CD14-positive monocyte (primary cell): ENCODE data around the gene SPEM2. TPM values are rescaled to one million over a fixed set of nuclear protein-coding genes. Genes with fewer than 3 reads are reported as not detected.

Experiments used
- DNase-seq, 3 donors: peaks; one replicate each; pipeline ENCODE4 v3.0.0-alpha.2; 2011 to 2022
- H2AFZ ChIP-seq: 2 replicates; pipeline ENCODE4 v1.6.0; 2012; ENCODE audit warnings: mild to moderate bottlenecking, low read depth, low read length, inconsistent platforms; ENCODE audit not compliant: insufficient read depth, poor library complexity, severe bottlenecking
- H3K27ac ChIP-seq, 2 donors: 1 replicate in 1 of 2; 2 replicates in 1 of 2; pipeline ENCODE4 v1.5.1; 2012 to 2013; ENCODE audit warnings: low read length in 2 of 2, control low read depth in 1 of 2, inconsistent platforms in 1 of 2, low read depth in 1 of 2, mild to moderate bottlenecking in 1 of 2
- H3K27me3 ChIP-seq, 2 donors: one replicate each; pipeline versions ENCODE4 v1.6.0 to v1.6.1; 2011 to 2013; ENCODE audit warnings: low read length in 2 of 2; ENCODE audit not compliant: control insufficient read depth in 2 of 2, insufficient read depth in 2 of 2
- H3K36me3 ChIP-seq, 2 donors: replicated peaks in 1 of 2; 1 replicate in 1 of 2; 2 replicates in 1 of 2; pipeline versions ENCODE4 v1.5.1 to v1.6.1; 2012 to 2013; ENCODE audit warnings: low read length in 2 of 2, control low read depth in 1 of 2, inconsistent platforms in 1 of 2, mild to moderate bottlenecking in 1 of 2; ENCODE audit not compliant: insufficient read depth in 2 of 2, control insufficient read depth in 1 of 2
- H3K4me1 ChIP-seq, 2 donors: 1 replicate in 1 of 2; 2 replicates in 1 of 2; pipeline versions ENCODE4 v1.5.1 to v1.6.1; 2012 to 2013; ENCODE audit warnings: low read length in 2 of 2, control low read depth in 1 of 2, inconsistent platforms in 1 of 2, mild to moderate bottlenecking in 1 of 2, moderate library complexity in 1 of 2; ENCODE audit not compliant: insufficient read depth in 2 of 2, control insufficient read depth in 1 of 2
- H3K4me2 ChIP-seq: replicated peaks from 2 replicates; pipeline ENCODE3; 2012; ENCODE audit warnings: low read length, moderate library complexity, mild to moderate bottlenecking; ENCODE audit not compliant: poor library complexity, severe bottlenecking; ENCODE audit errors: extremely low read depth
- H3K4me3 ChIP-seq, 3 experiments: fragments of 200-600 bp in 1 of 3; sonication (generic) in 1 of 3; replicated peaks in 1 of 3; 1 replicate in 2 of 3; 2 replicates in 1 of 3; pipeline ENCODE4 v1.5.1; 2011 to 2013; ENCODE audit warnings: low read length in 3 of 3, mild to moderate bottlenecking in 3 of 3, control low read depth in 2 of 3, low read depth in 2 of 3, inconsistent platforms in 1 of 3, moderate library complexity in 1 of 3
- H3K79me2 ChIP-seq: 2 replicates; pipeline ENCODE4 v1.6.0; 2012; ENCODE audit warnings: mild to moderate bottlenecking, control low read depth, inconsistent platforms, low read length, moderate library complexity; ENCODE audit not compliant: insufficient read depth
- H3K9ac ChIP-seq: 2 replicates; pipeline ENCODE4 v1.6.0; 2017; ENCODE audit warnings: low read length, mild to moderate bottlenecking; ENCODE audit not compliant: insufficient read depth, poor library complexity, severe bottlenecking
- H3K9me3 ChIP-seq, 2 donors: replicated peaks in 1 of 2; 1 replicate in 1 of 2; 2 replicates in 1 of 2; pipeline versions ENCODE4 v1.5.1 to v1.6.1; 2012 to 2013; ENCODE audit warnings: low read length in 2 of 2, control low read depth in 1 of 2; ENCODE audit not compliant: control insufficient read depth in 1 of 2, insufficient read depth in 1 of 2
- H4K20me1 ChIP-seq: 2 replicates; pipeline ENCODE4 v1.6.0; 2012; ENCODE audit warnings: mild to moderate bottlenecking, low read length, control low read depth, moderate library complexity; ENCODE audit not compliant: insufficient read depth
- H3K27ac Mint-ChIP-seq, 7 donors: one replicate each; pipeline ENCODE4 v1.8.0; 2020; ENCODE audit warnings: mild to moderate bottlenecking in 7 of 7, mixed read lengths in 7 of 7, moderate library complexity in 6 of 7, inconsistent platforms in 2 of 7
- H3K27me3 Mint-ChIP-seq, 3 donors: one replicate each; pipeline ENCODE4 v1.8.0; 2021 to 2022; ENCODE audit warnings: low read depth in 3 of 3, mild to moderate bottlenecking in 3 of 3, mixed read lengths in 3 of 3, moderate library complexity in 3 of 3, inconsistent platforms in 1 of 3
- H3K36me3 Mint-ChIP-seq, 2 donors: one replicate each; pipeline ENCODE4 v1.8.0; 2020; ENCODE audit warnings: mixed read lengths in 2 of 2, inconsistent platforms in 1 of 2, mild to moderate bottlenecking in 1 of 2
- H3K4me1 Mint-ChIP-seq: one replicate; pipeline ENCODE4 v1.8.0; 2020; ENCODE audit warnings: mild to moderate bottlenecking, mixed read lengths
- H3K4me3 Mint-ChIP-seq, 2 donors: one replicate each; pipeline ENCODE4 v1.8.0; 2020; ENCODE audit warnings: mild to moderate bottlenecking in 2 of 2, mixed read lengths in 2 of 2, moderate library complexity in 1 of 2
- H3K9me3 Mint-ChIP-seq, 7 donors: one replicate each; pipeline ENCODE4 v1.8.0; 2020 to 2022; ENCODE audit warnings: mixed read lengths in 7 of 7, mild to moderate bottlenecking in 6 of 7, moderate library complexity in 6 of 7, inconsistent platforms in 2 of 7
- WGBS: methylation state at CpG from one replicate; pipeline ENCODE4 v1.1.5; 2013; ENCODE audit warnings: missing lambda C conversion rate; ENCODE audit not compliant: insufficient coverage; 5-methylcytosine and 5-hydroxymethylcytosine counted together
- intact Hi-C, 2 donors: fragments of 100-400 bp; cut with micrococcal nuclease; formaldehyde crosslinking; loops; one replicate each; pipeline versions ENCODE4 v1.15.0 to v1.15.1; 2023
- polyA minus RNA-seq: library from RNA; depleted of rRNA, polyadenylated mRNA; stranded (reverse); fragments of >200 nt; gene quantifications from 2 replicates; pipeline ENCODE4 v1.2.3, GENCODE V29; 2012
- polyA plus RNA-seq, 3 donors: library from polyadenylated mRNA; depleted of rRNA in 1 of 3; unstranded in 2 of 3; stranded (reverse) in 1 of 3; fragments of 300-500 nt in 2 of 3; fragments of >200 nt in 1 of 3; fragmentation: Illumina TruSeq in 2 of 3; gene quantifications; 1 replicate in 2 of 3; 2 replicates in 1 of 3; pipeline ENCODE4 v1.2.3, GENCODE V29; 2012 to 2021
- total RNA-seq, 12 experiments: library from RNA in 1 of 12; stranded (reverse) in 1 of 12; fragments of 120-200 nt in 1 of 12; gene quantifications; one replicate each; pipeline ENCODE4 v1.2.4 and lab custom pipeline; 2013 to 2026; ENCODE audit warnings: mixed read lengths in 6 of 12, inconsistent platforms in 1 of 12
- TF ChIP-seq, protein P1 (sequence below): fragments of 200-600 bp; IDR thresholded peaks from one replicate; pipeline ENCODE4 v1.8.0; 2022; ENCODE audit warnings: antibody characterized with exemption, mild to moderate bottlenecking

Gene SPEM2
- total RNA-seq (2013): not detected
- polyA plus RNA-seq: not detected
- not detected in 2 replicates for polyA minus RNA-seq
- total RNA-seq (lab: John Stamatoyannopoulos, UW): 0 to 0.23 (median 0) reads per million in 11 experiments

DNA sequence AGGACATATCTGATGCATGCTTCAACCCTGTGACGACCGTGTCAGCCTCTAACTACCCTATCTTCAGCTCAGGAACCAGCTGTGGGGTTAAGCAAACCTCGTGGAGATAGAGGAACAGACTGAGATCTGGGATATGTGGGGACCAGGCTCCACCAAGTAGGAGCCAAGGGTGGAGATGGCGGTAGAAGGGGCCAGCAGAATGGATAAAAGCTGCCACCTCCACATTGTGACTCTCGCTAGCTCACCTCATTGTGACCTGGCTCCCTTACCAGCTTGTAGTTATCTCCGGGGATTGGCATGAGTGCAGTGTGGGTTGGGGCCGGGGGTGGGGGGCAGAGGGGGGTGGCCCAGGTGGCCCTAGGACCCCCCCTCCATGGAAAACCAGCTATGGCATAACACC lies at the start of gene SPEM2:
SPEM2 (plus strand) TSS at position 301 of the 400 bp plus-strand sequence; CDS start at position 374, 73 bp downstream.
- H3K27ac Mint-ChIP-seq: peak within 1 kb of the TSS in 2 of 7 donors; percentile 27 to 50
- Histone ChIP-seq H3K4me2 (no peak within 1 kb of the TSS), H3K4me1 (no peaks in the 10 kb centered on the region), H3K27ac (no peak within 1 kb of the TSS), H3K9me3 (no peaks in the 10 kb centered on the region), H3K79me2 (no peaks in the 10 kb centered on the region), H3K9ac (no peak within 1 kb of the TSS), H3K36me3 (no peaks in the 10 kb centered on the region), H4K20me1 (no peaks in the 10 kb centered on the region), H2AFZ (no peak within 1 kb of the TSS), H3K4me3 (no peak within 1 kb of the TSS), H3K27me3 (no peaks in the 10 kb centered on the region)
- no peaks in the 10 kb centered on the region for H3K4me1 Mint-ChIP-seq
- WGBS: 86% methylated on average over 1 of the region's 7 CpGs
- intact Hi-C loops: no loop called here
- no peaks in the 10 kb centered on the region for H3K9me3 Mint-ChIP-seq
- TF ChIP-seq, protein P1, sequence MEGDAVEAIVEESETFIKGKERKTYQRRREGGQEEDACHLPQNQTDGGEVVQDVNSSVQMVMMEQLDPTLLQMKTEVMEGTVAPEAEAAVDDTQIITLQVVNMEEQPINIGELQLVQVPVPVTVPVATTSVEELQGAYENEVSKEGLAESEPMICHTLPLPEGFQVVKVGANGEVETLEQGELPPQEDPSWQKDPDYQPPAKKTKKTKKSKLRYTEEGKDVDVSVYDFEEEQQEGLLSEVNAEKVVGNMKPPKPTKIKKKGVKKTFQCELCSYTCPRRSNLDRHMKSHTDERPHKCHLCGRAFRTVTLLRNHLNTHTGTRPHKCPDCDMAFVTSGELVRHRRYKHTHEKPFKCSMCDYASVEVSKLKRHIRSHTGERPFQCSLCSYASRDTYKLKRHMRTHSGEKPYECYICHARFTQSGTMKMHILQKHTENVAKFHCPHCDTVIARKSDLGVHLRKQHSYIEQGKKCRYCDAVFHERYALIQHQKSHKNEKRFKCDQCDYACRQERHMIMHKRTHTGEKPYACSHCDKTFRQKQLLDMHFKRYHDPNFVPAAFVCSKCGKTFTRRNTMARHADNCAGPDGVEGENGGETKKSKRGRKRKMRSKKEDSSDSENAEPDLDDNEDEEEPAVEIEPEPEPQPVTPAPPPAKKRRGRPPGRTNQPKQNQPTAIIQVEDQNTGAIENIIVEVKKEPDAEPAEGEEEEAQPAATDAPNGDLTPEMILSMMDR: no peak
- no peak within 1 kb of the TSS for H3K4me3 Mint-ChIP-seq
- H3K36me3 Mint-ChIP-seq: no peaks in the 10 kb centered on the region
- DNase-seq: no peak
- H3K27me3 Mint-ChIP-seq: peaks cover 0 to 5% (median 2%) of the 10 kb centered on the region in 3 donors

DNA sequence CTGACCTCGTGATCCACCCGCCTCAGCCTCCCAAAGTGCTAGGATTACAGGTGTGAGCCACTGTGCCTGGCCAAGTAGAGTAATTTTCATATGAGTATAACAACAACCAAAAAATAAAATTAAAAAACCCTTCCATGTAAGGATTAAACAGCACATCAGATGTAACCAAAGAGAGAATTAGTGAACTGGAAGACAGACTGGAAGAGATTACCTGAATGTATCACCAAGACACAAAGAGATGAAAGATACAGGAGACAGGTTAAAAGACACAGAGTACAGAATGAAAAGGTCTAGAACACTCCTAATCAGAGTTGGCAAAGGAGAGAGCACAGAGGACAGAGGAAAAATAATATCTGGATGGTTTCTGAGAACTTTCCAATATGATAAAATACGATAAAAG lies 46.3 kb upstream of the SPEM2 start:
- Histone ChIP-seq H4K20me1 (no peaks in the 10 kb centered on the region), H3K79me2 (no peaks in the 10 kb centered on the region), H3K4me3 (no peak overlapping the region), H2AFZ (no peak overlapping the region), H3K36me3 (no peaks in the 10 kb centered on the region), H3K27me3 (peaks cover 34 to 49% of the 10 kb centered on the region in 2 donors), H3K9ac (no peak overlapping the region), H3K27ac (no peak overlapping the region), H3K9me3 (no peaks in the 10 kb centered on the region), H3K4me2 (no peak overlapping the region), H3K4me1 (peaks cover 11 to 18% of the 10 kb centered on the region in 2 donors)
- DNase-seq: no peak
- Mint-ChIP-seq H3K36me3 (peaks cover 2 to 7% of the 10 kb centered on the region in 2 donors), H3K4me3 (no peak overlapping the region), H3K27ac (no peak overlapping the region), H3K9me3 (peaks cover 7 to 21% (median 15%) of the 10 kb centered on the region in 7 donors), H3K27me3 (peaks cover 46 to 67% (median 54%) of the 10 kb centered on the region in 3 donors), H3K4me1 (peaks cover 12% of the 10 kb centered on the region)
- no CpG with 5 or more reads among the region's 3 CpGs for WGBS
- TF ChIP-seq, protein P1: no peak
- intact Hi-C loops: no loop called here
